NCI-H510A (cell line): Measurements from ENCODE around the gene AP5B1.
"Not testable (repeated sequence)": the region's sequence is repeated elsewhere in the genome, so short reads cannot be mapped to it uniquely, and the experiment has no call there.

ENCODE experiments used
- DNase-seq: peaks from one replicate; lab custom pipeline; 2025; lab: John Stamatoyannopoulos, UW

Gene AP5B1

GRCh38 chr11:65764434-65764833 lies 16.3 kb downstream of the AP5B1 start:
- DNase-seq: no peak

- not testable (repeated sequence) for DNase-seq
Observed at GRCh38 chr11:65762816-65763215, 18.0 kb downstream of the AP5B1 start.

GRCh38 chr11:65762169-65762568 lies 18.6 kb downstream of the AP5B1 start:
- not testable (repeated sequence) for DNase-seq

- no peak for DNase-seq
Observed at GRCh38 chr11:65745049-65745448, 35.7 kb downstream of the AP5B1 start.

- no peak for DNase-seq
Observed at GRCh38 chr11:65744699-65745042, 36.1 kb downstream of the AP5B1 start.

GRCh38 chr11:65744026-65744698 lies 36.6 kb downstream of the AP5B1 start:
- DNase-seq: no peak

- no peak for DNase-seq
Observed at GRCh38 chr11:65743681-65744025, 37.1 kb downstream of the AP5B1 start.

- DNase-seq: no peak
Observed at GRCh38 chr11:65742353-65742752, 38.4 kb downstream of the AP5B1 start.

- DNase-seq: no peak
Observed at GRCh38 chr11:65741185-65741584, 39.6 kb downstream of the AP5B1 start.

GRCh38 chr11:65739022-65739421 lies 41.8 kb downstream of the AP5B1 start:
- DNase-seq: no peak

GRCh38 chr11:65736810-65737209 lies 44.0 kb downstream of the AP5B1 start:
- no peak for DNase-seq

GRCh38 chr11:65735111-65735510 lies 45.7 kb downstream of the AP5B1 start:
- not testable (repeated sequence) for DNase-seq

GRCh38 chr11:65730461-65730860 lies 50.3 kb downstream of the AP5B1 start:
- no peak for DNase-seq

- no peak for DNase-seq
Observed at GRCh38 chr11:65727865-65728264, 52.9 kb downstream of the AP5B1 start.

GRCh38 chr11:65726660-65727059 lies 54.1 kb downstream of the AP5B1 start:
- DNase-seq: no peak
